Activated T-cell treated with anti-CD3 and anti-CD28 coated beads for 48 hours (primary cell): Measurements from ENCODE around the gene USP7.
"Not testable (repeated sequence)": the region's sequence is repeated elsewhere in the genome, so short reads cannot be mapped to it uniquely, and the experiment has no call there.

Source experiments
- DNase-seq: peaks from one replicate; pipeline ENCODE4 v3.0.0-alpha.2; 2020; ENCODE audit warnings: low read depth

USP7 gene

GRCh38 chr16:8843296-8843695 is 120.4 kb downstream of the USP7 start:
- DNase-seq: not testable (repeated sequence)
